Lower leg skin (tissue), 4 donors: ENCODE data around the gene SIL1. TPM values are rescaled to one million over a fixed set of nuclear protein-coding genes. Genes with fewer than 3 reads are reported as not detected.

Experiments used
- DNase-seq, 2 donors: peaks; one replicate each; pipeline ENCODE4 v3.0.0-alpha.2; 2019; ENCODE audit warnings: low spot score in 2 of 2
- H3K4me3 ChIP-seq: fragments of 200-600 bp; sonication (generic); 2 replicates; pipeline ENCODE4 v1.5.1; 2017; ENCODE audit warnings: mild to moderate bottlenecking, low read depth; ENCODE audit not compliant: poor library complexity, severe bottlenecking
- POLR2A ChIP-seq, 2 donors: fragments of 450-650 bp; IDR thresholded peaks; one replicate each; pipeline ENCODE4 v1.6.1; 2016 to 2017; ENCODE audit warnings: antibody characterized with exemption in 2 of 2, mild to moderate bottlenecking in 1 of 2, moderate library complexity in 1 of 2
- WGBS, 2 donors: methylation state at CpG; one replicate each; pipeline ENCODE4 v1.1.5; 2018; 5-methylcytosine and 5-hydroxymethylcytosine counted together
- intact Hi-C: fragments of 100-400 bp; cut with DNase I; formaldehyde crosslinking; loops from one replicate; pipeline ENCODE4 v1.15.0; 2023; ENCODE audit warnings: low total_unique reads
- total RNA-seq, 4 donors: library from RNA; depleted of rRNA; stranded (reverse); fragments of >200 nt; gene quantifications; one replicate each; pipeline ENCODE4 v1.1.0, GENCODE V29; 2016
- TF ChIP-seq, protein P1 (sequence below), 3 donors: fragments of 450-650 bp; IDR thresholded peaks; one replicate each; pipeline ENCODE4 v1.5.1; 2016; ENCODE audit warnings: antibody characterized with exemption in 3 of 3, mild to moderate bottlenecking in 3 of 3, moderate library complexity in 2 of 3

Gene SIL1
- total RNA-seq, 4 donors from 2014 or later: 35.1 to 45.4 (median 39.3) TPM

DNA sequence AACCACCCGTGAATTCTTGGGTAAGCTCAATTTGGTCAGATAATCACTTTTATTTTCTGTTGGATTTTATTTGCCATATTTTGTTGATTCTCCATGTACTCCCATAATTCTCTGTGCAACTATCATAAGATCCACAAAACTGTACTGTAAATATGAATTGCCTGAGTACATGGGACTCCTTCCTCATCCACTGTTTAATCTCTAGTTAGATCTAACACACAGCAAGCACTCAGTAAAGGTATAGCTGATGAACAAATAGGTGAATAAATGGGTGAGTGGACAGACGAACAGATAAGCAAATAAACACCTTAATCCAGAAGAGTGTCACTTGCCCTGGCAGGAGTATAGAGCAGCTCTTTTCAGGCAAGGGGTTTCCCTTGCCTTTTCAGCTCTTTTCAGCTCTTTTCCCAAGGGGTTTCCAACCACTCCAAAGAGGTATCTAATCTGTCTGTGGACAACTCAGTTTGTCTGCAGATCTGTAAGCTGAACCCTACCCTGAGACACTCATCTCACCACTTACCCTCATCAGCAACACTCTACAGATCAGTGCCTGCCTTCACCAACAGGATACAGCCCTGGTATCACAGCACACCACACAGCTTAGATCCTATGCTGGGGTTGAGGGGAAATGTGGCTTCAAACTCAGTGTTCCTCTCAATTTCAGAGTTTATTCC is 51.2 kb downstream of the SIL1 start:
- intact Hi-C loops: no loop called here
- DNase-seq: no peak
- TF ChIP-seq, protein P1, sequence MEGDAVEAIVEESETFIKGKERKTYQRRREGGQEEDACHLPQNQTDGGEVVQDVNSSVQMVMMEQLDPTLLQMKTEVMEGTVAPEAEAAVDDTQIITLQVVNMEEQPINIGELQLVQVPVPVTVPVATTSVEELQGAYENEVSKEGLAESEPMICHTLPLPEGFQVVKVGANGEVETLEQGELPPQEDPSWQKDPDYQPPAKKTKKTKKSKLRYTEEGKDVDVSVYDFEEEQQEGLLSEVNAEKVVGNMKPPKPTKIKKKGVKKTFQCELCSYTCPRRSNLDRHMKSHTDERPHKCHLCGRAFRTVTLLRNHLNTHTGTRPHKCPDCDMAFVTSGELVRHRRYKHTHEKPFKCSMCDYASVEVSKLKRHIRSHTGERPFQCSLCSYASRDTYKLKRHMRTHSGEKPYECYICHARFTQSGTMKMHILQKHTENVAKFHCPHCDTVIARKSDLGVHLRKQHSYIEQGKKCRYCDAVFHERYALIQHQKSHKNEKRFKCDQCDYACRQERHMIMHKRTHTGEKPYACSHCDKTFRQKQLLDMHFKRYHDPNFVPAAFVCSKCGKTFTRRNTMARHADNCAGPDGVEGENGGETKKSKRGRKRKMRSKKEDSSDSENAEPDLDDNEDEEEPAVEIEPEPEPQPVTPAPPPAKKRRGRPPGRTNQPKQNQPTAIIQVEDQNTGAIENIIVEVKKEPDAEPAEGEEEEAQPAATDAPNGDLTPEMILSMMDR (IDR thresholded peaks at IDR 0.05): no peak
- TF ChIP-seq POLR2A (IDR thresholded peaks at IDR 0.05): no peak
- WGBS, 2 donors: 68 to 71% methylated on average over 2 of the region's 2 CpGs
- no peak overlapping the region for H3K4me3 ChIP-seq

DNA sequence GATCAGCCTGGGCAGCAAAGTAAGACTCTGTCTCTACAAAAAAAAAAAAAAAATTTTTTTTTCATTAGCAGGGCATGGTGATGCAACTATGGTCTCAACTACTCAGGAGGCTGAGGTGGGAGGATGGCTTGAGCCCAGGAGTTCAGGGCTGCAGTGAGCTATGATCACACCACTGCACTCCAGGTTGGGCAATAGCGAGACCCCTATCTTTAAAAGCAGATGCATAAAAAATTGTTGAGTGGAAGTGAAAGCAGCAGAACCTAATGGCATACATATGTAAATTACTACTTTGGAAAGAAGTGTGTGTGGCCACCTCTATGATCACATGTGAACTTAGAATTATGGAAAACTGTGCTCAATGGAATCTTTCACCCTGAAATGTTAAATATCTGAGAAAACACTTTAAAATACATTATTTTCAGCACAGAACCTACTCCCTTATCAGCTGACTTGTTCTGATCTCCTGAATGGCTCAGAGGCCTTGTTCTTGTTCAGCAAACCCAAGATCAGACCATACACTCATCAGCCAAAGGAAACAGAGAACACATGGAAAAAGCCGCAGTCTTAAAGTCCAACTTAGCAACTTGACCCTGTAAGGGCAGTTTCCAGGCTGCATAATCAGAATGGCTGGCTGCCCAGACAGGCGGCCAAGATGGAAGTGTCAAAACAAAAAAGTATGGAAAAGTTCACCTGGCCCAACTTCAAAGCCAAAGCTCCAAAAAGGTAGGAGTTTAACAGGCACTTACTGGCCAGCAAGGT is 56.5 kb downstream of the SIL1 start:
- intact Hi-C loops: no loop called here
- no peak for DNase-seq
- H3K4me3 ChIP-seq: no peak overlapping the region
- 51 to 56% methylated on average over 3 of the region's 3 CpGs for WGBS, 2 donors
- TF ChIP-seq POLR2A (IDR thresholded peaks at IDR 0.05): no peak
- TF ChIP-seq, protein P1 (IDR thresholded peaks at IDR 0.05): no peak

DNA sequence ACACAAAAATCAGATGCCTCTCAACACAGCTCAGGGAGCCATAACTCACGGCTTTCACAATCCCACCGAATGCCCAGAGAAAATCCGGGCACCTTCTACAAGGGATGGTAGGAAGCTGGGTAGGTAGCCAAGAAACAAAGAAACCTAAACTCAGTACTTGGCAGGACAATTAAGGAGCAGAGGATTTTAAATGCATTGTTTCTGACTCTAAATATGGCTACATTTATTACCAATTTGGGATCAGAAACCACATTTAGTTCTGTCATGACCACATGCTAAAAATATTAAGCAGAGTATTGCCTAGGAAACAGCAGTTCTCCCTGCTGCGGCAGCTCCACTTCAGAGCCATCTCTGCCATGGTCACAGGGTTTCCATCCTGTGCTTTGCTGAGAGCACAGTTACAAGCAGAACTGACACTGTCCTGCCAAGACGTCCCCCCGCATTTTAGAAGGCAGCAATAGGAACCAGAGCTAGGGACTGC is 57.5 kb downstream of the SIL1 start:
- intact Hi-C loops: no loop called here
- no peak overlapping the region for H3K4me3 ChIP-seq
- TF ChIP-seq POLR2A (IDR thresholded peaks at IDR 0.05): no peak
- TF ChIP-seq, protein P1 (IDR thresholded peaks at IDR 0.05): no peak
- no peak for DNase-seq
- WGBS, 2 donors: 40 to 47% methylated on average over 6 of the region's 6 CpGs

DNA sequence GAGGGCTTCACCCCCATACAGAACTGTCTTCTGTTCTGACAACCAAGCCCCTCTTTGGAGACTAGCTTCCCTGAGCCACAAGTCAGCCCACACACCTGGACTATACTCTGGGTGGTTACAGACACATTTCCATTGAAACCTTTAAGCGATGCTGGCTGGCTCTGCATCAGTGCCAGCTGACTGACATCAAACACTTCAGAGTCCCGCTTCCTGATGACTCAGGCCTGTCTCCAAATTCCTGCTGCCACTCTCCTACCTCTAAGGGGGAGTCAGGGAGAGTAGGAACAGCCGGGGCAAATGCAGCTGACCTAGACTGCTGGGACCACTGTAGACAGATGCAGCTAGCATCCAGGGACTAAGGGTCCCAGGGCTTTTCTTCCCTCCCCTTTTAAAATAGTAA is 59.4 kb downstream of the SIL1 start:
- 42 to 51% methylated on average over 3 of the region's 3 CpGs for WGBS, 2 donors
- DNase-seq: no peak
- TF ChIP-seq, protein P1 (IDR thresholded peaks at IDR 0.05): no peak
- no peak for TF ChIP-seq POLR2A (IDR thresholded peaks at IDR 0.05)
- no peak overlapping the region for H3K4me3 ChIP-seq
- intact Hi-C loops: no loop called here

DNA sequence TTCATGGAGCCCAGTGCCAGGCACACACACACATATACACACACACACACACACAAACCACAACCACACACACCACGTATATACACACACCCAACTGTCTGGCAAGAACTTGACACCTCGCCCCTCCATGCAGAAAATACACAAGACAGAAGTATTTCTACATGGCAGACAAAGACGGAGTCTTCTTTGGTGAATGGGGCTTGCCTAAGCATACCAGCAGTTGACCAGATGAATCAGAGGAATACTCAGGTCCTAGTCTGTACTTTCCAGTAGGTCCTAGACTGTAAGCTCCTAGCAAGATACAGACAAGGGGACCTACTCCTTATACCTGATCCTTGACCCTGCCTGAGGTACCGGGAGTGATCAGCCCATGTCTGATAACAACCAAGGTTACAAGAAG is 60.1 kb downstream of the SIL1 start:
- no peak overlapping the region for H3K4me3 ChIP-seq
- no peak for DNase-seq
- intact Hi-C loops: no loop called here
- WGBS, 2 donors: 81 to 83% methylated on average over 4 of the region's 4 CpGs
- no peak for TF ChIP-seq POLR2A (IDR thresholded peaks at IDR 0.05)
- TF ChIP-seq, protein P1 (IDR thresholded peaks at IDR 0.05): no peak
